Liver (tissue), 9 donors: ENCODE results near the gene KLF11. TPM values are rescaled to one million over a fixed set of nuclear protein-coding genes. Genes with fewer than 3 reads are reported as not detected.

Experiments
- DNase-seq: peaks from one replicate; pipeline ENCODE4 v3.0.0-alpha.2; 2017; ENCODE audit warnings: low spot score
- H3K27ac ChIP-seq, 2 donors: one replicate each; pipeline ENCODE4 v1.7.0; 2013; ENCODE audit warnings: inconsistent platforms in 2 of 2, low read length in 2 of 2, control low read depth in 1 of 2, low read depth in 1 of 2, mild to moderate bottlenecking in 1 of 2
- H3K27me3 ChIP-seq, 4 donors: one replicate each; pipeline versions ENCODE4 v1.6.1 to v1.7.0; 2013; ENCODE audit warnings: low read length in 3 of 4, inconsistent platforms in 1 of 4, mild to moderate bottlenecking in 1 of 4, moderate library complexity in 1 of 4; ENCODE audit not compliant: control insufficient read depth in 4 of 4, insufficient read depth in 4 of 4
- H3K36me3 ChIP-seq, 4 donors: one replicate each; pipeline versions ENCODE4 v1.6.1 to v1.7.0; 2013; ENCODE audit warnings: low read length in 3 of 4, mild to moderate bottlenecking in 3 of 4, low read depth in 1 of 4, moderate library complexity in 1 of 4; ENCODE audit not compliant: control insufficient read depth in 4 of 4, insufficient read depth in 3 of 4
- H3K4me1 ChIP-seq, 4 donors: one replicate each; pipeline versions ENCODE4 v1.6.1 to v1.7.0; 2013; ENCODE audit warnings: low read length in 3 of 4, mild to moderate bottlenecking in 3 of 4, moderate library complexity in 1 of 4; ENCODE audit not compliant: control insufficient read depth in 4 of 4, insufficient read depth in 4 of 4
- H3K4me3 ChIP-seq, 3 donors: one replicate each; pipeline versions ENCODE4 v1.6.1 to v1.7.0; 2013; ENCODE audit warnings: low read length in 3 of 3, control low read depth in 1 of 3, low read depth in 1 of 3, mild to moderate bottlenecking in 1 of 3
- H3K9ac ChIP-seq, 2 donors: one replicate each; pipeline ENCODE4 v1.7.0; 2013; ENCODE audit warnings: low read length in 2 of 2, mild to moderate bottlenecking in 2 of 2, moderate library complexity in 2 of 2, control low read depth in 1 of 2, low read depth in 1 of 2
- H3K9me3 ChIP-seq, 4 donors: one replicate each; pipeline versions ENCODE4 v1.6.1 to v1.7.0; 2013; ENCODE audit warnings: low read length in 3 of 4; ENCODE audit not compliant: control insufficient read depth in 4 of 4
- ATF3 ChIP-seq: IDR thresholded peaks from 2 replicates; pipeline ENCODE4 v1.6.1; 2016; ENCODE audit warnings: antibody characterized with exemption
- CTCF ChIP-seq: fragments of 150-350 bp; IDR thresholded peaks from 2 replicates; pipeline ENCODE4 v1.5.1; 2017; ENCODE audit warnings: improper control_type of control experiment, low read depth, low read length; ENCODE audit not compliant: missing input control
- EGR1 ChIP-seq, 2 donors: IDR thresholded peaks; 2 replicates each; pipeline ENCODE4 v1.6.1; 2016 to 2018; ENCODE audit warnings: antibody characterized with exemption in 2 of 2, low read depth in 2 of 2
- FOXA1 ChIP-seq: IDR thresholded peaks from 2 replicates; pipeline ENCODE4 v1.6.1; 2016; ENCODE audit warnings: antibody characterized with exemption
- FOXA2 ChIP-seq: IDR thresholded peaks from 2 replicates; pipeline ENCODE4 v1.6.1; 2016; ENCODE audit warnings: antibody characterized with exemption
- GABPA ChIP-seq, 2 donors: IDR thresholded peaks in 1 of 2; conservative IDR thresholded peaks in 1 of 2; 2 replicates each; pipeline ENCODE4 v1.6.1; 2016; ENCODE audit warnings: antibody characterized with exemption in 2 of 2, mild to moderate bottlenecking in 1 of 2, moderate library complexity in 1 of 2
- HNF4A ChIP-seq, 2 donors: conservative IDR thresholded peaks; 2 replicates each; pipeline ENCODE4 v1.6.1; 2016; ENCODE audit warnings: antibody characterized with exemption in 2 of 2, mild to moderate bottlenecking in 2 of 2
- HNF4G ChIP-seq: IDR thresholded peaks from 2 replicates; pipeline ENCODE4 v1.6.1; 2016; ENCODE audit warnings: antibody characterized with exemption
- JUND ChIP-seq, 2 donors: IDR thresholded peaks; 2 replicates each; pipeline ENCODE4 v1.6.1; 2016; ENCODE audit warnings: antibody characterized with exemption in 2 of 2
- NR2F2 ChIP-seq: IDR thresholded peaks from 2 replicates; pipeline ENCODE4 v1.6.1; 2016; ENCODE audit warnings: antibody characterized with exemption
- RAD21 ChIP-seq, 2 donors: IDR thresholded peaks; 2 replicates each; pipeline ENCODE4 v1.6.1; 2016; ENCODE audit warnings: antibody characterized with exemption in 2 of 2, mild to moderate bottlenecking in 2 of 2
- REST ChIP-seq: IDR thresholded peaks from 2 replicates; pipeline ENCODE4 v1.6.1; 2016; ENCODE audit warnings: antibody characterized with exemption, mild to moderate bottlenecking
- SP1 ChIP-seq: IDR thresholded peaks from 2 replicates; pipeline ENCODE4 v1.6.1; 2018; ENCODE audit warnings: antibody characterized with exemption, mild to moderate bottlenecking
- TAF1 ChIP-seq: conservative IDR thresholded peaks from 2 replicates; pipeline ENCODE4 v1.6.1; 2016; ENCODE audit warnings: antibody characterized with exemption, mild to moderate bottlenecking
- YY1 ChIP-seq: IDR thresholded peaks from 2 replicates; pipeline ENCODE4 v1.6.1; 2016; ENCODE audit warnings: antibody characterized with exemption, mild to moderate bottlenecking
- whole genome bisulfite sequencing: extraction: QIAGEN DNeasy Blood & Tissue Kit; methylation state at CpG from one replicate; pipeline ENCODE4 v1.1.7; 2013; 5-methylcytosine and 5-hydroxymethylcytosine counted together
- polyA plus RNA-seq, 2 donors: library from polyadenylated mRNA; stranded (reverse) in 1 of 2; unstranded in 1 of 2; fragments of 200-250 nt in 1 of 2; fragments of >200 nt in 1 of 2; fragmentation: Nextera tagmentation in 1 of 2; extraction: Ambion mirVana in 1 of 2; gene quantifications; one replicate each; pipeline versions ENCODE4 v1.2.1 to v1.2.3, GENCODE V29; 2013 to 2015
- total RNA-seq, 2 donors: library from RNA; depleted of rRNA; stranded (reverse); fragments of >200 nt; gene quantifications; one replicate each; pipeline ENCODE4 v1.2.3, GENCODE V29; 2014
- TF ChIP-seq, protein P1 (sequence below): IDR thresholded peaks from 2 replicates; pipeline ENCODE4 v1.6.1; 2016; ENCODE audit warnings: antibody characterized with exemption
- TF ChIP-seq, protein P2 (sequence below): IDR thresholded peaks from 2 replicates; pipeline ENCODE4 v1.6.1; 2016; ENCODE audit warnings: antibody characterized with exemption
- donor health status: healthy.
- donor health status: healthy.
- donor health status: healthy.
- donor health status: healthy.
- donor health status: healthy.

Gene KLF11
- total and polyA plus RNA-seq, 4 donors, result 10.5 to 43.0 (median 14.5) TPM

DNA sequence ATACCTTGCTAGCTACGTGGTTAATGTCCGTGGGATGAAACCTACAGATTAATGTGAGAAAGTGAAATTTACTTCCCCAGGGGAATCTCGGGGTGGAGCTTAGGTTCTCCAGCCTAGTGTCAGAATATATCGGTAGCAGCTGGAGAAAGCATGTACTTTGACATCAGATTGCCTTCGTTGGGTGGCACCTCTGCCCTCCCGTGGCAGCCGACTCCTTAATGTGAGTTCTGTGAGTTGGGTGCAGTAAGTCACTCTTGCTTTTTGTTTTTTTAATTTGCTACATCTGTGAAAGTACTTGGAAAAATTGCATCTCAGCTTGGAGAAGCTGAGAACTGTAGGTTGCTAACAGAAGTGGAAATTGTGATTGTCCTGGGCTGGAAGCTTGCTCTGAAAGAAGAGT, 3.6 kb downstream of the KLF11 start:
- Histone ChIP-seq H3K36me3 (peaks cover 7 to 34% (median 26%) of the 10 kb centered on the region in 4 donors), H3K4me1 (peaks cover 2 to 52% (median 36%) of the 10 kb centered on the region in 4 donors), H3K4me3 (peak overlapping the region; percentile 40 to 88 (median 65)), H3K9ac (peak overlapping the region; percentile 16 to 87), H3K9me3 (no peaks in the 10 kb centered on the region), H3K27ac (peak overlapping the region in 1 of 2 donors; percentile 71), H3K27me3 (no peaks in the 10 kb centered on the region)
- no peak for DNase-seq
- TF ChIP-seq JUND (IDR thresholded peaks at IDR 0.05) (no peak), SP1 (no peak), FOXA1 (no peak), RAD21 (IDR thresholded peaks at IDR 0.05) (peak in 1 of 2 donors; percentile 14), HNF4G (no peak), CTCF (no peak), GABPA (IDR thresholded peaks at IDR 0.05 in 1 of 2, conservative IDR thresholded peaks at IDR 0.05 in 1 of 2) (no peak), EGR1 (IDR thresholded peaks at IDR 0.05; ENCODE audit: low read depth in 2 of 2) (no peak), HNF4A (conservative IDR thresholded peaks at IDR 0.05) (peak in 1 of 2 donors; percentile 29), FOXA2 (no peak)
- TF ChIP-seq, protein P1, sequence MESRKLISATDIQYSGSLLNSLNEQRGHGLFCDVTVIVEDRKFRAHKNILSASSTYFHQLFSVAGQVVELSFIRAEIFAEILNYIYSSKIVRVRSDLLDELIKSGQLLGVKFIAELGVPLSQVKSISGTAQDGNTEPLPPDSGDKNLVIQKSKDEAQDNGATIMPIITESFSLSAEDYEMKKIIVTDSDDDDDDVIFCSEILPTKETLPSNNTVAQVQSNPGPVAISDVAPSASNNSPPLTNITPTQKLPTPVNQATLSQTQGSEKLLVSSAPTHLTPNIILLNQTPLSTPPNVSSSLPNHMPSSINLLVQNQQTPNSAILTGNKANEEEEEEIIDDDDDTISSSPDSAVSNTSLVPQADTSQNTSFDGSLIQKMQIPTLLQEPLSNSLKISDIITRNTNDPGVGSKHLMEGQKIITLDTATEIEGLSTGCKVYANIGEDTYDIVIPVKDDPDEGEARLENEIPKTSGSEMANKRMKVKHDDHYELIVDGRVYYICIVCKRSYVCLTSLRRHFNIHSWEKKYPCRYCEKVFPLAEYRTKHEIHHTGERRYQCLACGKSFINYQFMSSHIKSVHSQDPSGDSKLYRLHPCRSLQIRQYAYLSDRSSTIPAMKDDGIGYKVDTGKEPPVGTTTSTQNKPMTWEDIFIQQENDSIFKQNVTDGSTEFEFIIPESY, result no peak
- TF ChIP-seq, protein P2, sequence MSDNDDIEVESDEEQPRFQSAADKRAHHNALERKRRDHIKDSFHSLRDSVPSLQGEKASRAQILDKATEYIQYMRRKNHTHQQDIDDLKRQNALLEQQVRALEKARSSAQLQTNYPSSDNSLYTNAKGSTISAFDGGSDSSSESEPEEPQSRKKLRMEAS, result no peak
- 29% methylated on average over 7 of the region's 7 CpGs for WGBS

DNA sequence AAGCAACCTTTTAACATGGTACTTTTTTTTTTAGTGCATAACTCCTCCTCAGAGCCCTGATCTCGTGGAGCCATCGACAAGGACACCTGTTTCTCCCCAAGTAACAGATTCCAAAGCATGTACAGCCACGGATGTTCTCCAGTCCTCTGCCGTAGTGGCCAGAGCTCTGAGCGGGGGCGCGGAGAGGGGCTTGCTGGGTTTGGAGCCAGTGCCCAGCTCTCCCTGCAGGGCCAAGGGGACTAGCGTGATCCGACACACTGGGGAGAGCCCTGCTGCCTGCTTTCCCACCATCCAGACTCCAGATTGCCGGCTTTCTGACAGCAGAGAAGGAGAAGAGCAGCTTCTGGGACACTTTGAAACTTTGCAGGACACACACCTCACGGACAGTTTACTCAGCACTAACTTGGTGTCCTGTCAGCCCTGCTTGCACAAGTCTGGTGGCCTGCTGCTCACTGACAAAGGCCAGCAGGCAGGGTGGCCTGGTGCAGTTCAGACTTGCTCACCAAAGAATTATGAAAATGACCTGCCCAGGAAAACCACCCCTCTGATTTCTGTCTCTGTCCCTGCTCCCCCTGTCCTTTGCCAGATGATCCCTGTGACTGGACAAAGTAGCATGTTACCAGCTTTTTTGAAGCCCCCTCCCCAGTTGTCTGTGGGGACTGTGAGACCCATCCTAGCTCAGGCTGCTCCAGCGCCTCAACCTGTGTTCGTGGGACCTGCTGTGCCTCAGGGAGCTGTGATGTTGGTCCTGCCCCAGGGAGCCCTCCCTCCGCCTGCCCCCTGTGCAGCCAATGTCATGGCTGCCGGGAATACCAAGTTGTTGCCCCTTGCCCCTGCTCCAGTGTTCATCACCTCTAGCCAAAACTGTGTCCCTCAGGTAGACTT, 4.5 kb downstream of the KLF11 start:
- Histone ChIP-seq H3K9me3 (no peaks in the 10 kb centered on the region), H3K27me3 (no peaks in the 10 kb centered on the region), H3K27ac (peak overlapping the region in 1 of 2 donors; percentile 71), H3K9ac (peak overlapping the region; percentile 16 to 87), H3K4me1 (peaks cover 0 to 44% (median 35%) of the 10 kb centered on the region in 4 donors), H3K36me3 (peaks cover 9 to 43% (median 32%) of the 10 kb centered on the region in 4 donors), H3K4me3 (peak overlapping the region; percentile 40 to 88 (median 65))
- 64% methylated on average over 15 of the region's 15 CpGs for WGBS
- no peak for DNase-seq
- TF ChIP-seq CTCF (no peak), REST (peak; percentile 31), SP1 (no peak), HNF4G (no peak), HNF4A (conservative IDR thresholded peaks at IDR 0.05) (peak in 1 of 2 donors; percentile 7), NR2F2 (no peak), RAD21 (IDR thresholded peaks at IDR 0.05) (no peak), JUND (IDR thresholded peaks at IDR 0.05) (no peak), GABPA (IDR thresholded peaks at IDR 0.05 in 1 of 2, conservative IDR thresholded peaks at IDR 0.05 in 1 of 2) (no peak), FOXA2 (no peak), TAF1 (no peak), YY1 (no peak), ATF3 (no peak)
- TF ChIP-seq, protein P1, result no peak
